ENCODE data around the gene CTXN3. TPM values are rescaled to one million over a fixed set of nuclear protein-coding genes. Genes with fewer than 3 reads are reported as not detected.

The CTXN3 gene
- total RNA-seq, 2 donors from 2014 or later: not detected

DNA sequence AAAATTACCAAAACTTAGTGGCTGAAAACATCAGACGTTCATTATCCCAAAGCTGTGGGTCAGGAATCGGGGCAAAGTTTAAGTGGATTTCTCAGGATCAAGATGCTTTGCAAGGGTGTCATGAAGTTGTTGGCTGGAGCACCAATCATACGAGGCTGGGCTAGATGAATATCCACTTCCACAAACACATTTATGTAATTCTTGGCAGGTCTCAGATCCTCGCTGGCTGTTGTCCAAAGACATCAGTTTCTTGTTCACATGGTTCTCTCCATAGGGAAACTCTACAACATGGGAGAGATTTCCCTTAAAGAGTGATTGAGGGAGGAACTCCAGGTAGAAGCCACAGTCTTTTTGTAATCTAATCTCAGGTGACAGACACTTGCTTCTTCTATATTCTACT is 34.1 kb downstream of the CTXN3 start:
- Mint-ChIP-seq H3K4me1 (peaks cover 7% of the 10 kb centered on the region), H3K4me3 (no peak overlapping the region), H3K9me3 (no peaks in the 10 kb centered on the region), H3K27ac (no peak overlapping the region), H3K27me3 (ENCODE audit: insufficient read depth) (no peaks in the 10 kb centered on the region), H3K36me3 (ENCODE audit: low read depth) (no peaks in the 10 kb centered on the region)
- H3K9me3 ChIP-seq (ENCODE audit: control insufficient read depth, low read length): no peaks in the 10 kb centered on the region
- no peak overlapping the region for H3K9ac ChIP-seq (ENCODE audit: extremely low read depth, low read length, poor library complexity, severe bottlenecking)
- no peaks in the 10 kb centered on the region for H3K27me3 ChIP-seq (ENCODE audit: control insufficient read depth, insufficient read depth, low read length, poor library complexity, severe bottlenecking)
- H3K27ac ChIP-seq (ENCODE audit: low read depth, low read length): no peak overlapping the region
- H3K4me1 ChIP-seq (ENCODE audit: control insufficient read depth, insufficient read depth, low read length): peaks cover 7% of the 10 kb centered on the region
- H3K36me3 ChIP-seq (ENCODE audit: control insufficient read depth, insufficient read depth, low read length): no peaks in the 10 kb centered on the region
- WGBS, 2 experiments (ENCODE audit: insufficient coverage in 1 of 2, insufficient read length in 1 of 2): 93 to 100% methylated on average over 2 to 4 of the region's 4 CpGs
- no peak for DNase-seq
- TF ChIP-seq, protein P1, sequence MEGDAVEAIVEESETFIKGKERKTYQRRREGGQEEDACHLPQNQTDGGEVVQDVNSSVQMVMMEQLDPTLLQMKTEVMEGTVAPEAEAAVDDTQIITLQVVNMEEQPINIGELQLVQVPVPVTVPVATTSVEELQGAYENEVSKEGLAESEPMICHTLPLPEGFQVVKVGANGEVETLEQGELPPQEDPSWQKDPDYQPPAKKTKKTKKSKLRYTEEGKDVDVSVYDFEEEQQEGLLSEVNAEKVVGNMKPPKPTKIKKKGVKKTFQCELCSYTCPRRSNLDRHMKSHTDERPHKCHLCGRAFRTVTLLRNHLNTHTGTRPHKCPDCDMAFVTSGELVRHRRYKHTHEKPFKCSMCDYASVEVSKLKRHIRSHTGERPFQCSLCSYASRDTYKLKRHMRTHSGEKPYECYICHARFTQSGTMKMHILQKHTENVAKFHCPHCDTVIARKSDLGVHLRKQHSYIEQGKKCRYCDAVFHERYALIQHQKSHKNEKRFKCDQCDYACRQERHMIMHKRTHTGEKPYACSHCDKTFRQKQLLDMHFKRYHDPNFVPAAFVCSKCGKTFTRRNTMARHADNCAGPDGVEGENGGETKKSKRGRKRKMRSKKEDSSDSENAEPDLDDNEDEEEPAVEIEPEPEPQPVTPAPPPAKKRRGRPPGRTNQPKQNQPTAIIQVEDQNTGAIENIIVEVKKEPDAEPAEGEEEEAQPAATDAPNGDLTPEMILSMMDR (conservative IDR thresholded peaks at IDR 0.05): no peak
- H3K4me3 ChIP-seq (ENCODE audit: low read length): no peak overlapping the region

GRCh38 chr5:127684726-127685467 is 36.0 kb downstream of the CTXN3 start:
- H3K9me3 Mint-ChIP-seq: no peaks in the 10 kb centered on the region
- no peak overlapping the region for H3K27ac ChIP-seq (ENCODE audit: low read depth, low read length)
- TF ChIP-seq, protein P1 (conservative IDR thresholded peaks at IDR 0.05): no peak
- H3K4me3 Mint-ChIP-seq: no peak overlapping the region
- DNase-seq: no peak
- H3K9ac ChIP-seq (ENCODE audit: extremely low read depth, low read length, poor library complexity, severe bottlenecking): no peak overlapping the region
- H3K36me3 ChIP-seq (ENCODE audit: control insufficient read depth, insufficient read depth, low read length): no peaks in the 10 kb centered on the region
- no peaks in the 10 kb centered on the region for H3K9me3 ChIP-seq (ENCODE audit: control insufficient read depth, low read length)
- H3K27me3 ChIP-seq (ENCODE audit: control insufficient read depth, insufficient read depth, low read length, poor library complexity, severe bottlenecking): no peaks in the 10 kb centered on the region
- WGBS, 2 experiments (ENCODE audit: insufficient coverage in 1 of 2, insufficient read length in 1 of 2): 91 to 93% methylated on average over 3 to 5 of the region's 6 CpGs
- no peak overlapping the region for H3K4me3 ChIP-seq (ENCODE audit: low read length)
- H3K4me1 Mint-ChIP-seq: peaks cover 7% of the 10 kb centered on the region
- peaks cover 7% of the 10 kb centered on the region for H3K4me1 ChIP-seq (ENCODE audit: control insufficient read depth, insufficient read depth, low read length)
- no peaks in the 10 kb centered on the region for H3K27me3 Mint-ChIP-seq (ENCODE audit: insufficient read depth)
- no peak overlapping the region for H3K27ac Mint-ChIP-seq
- no peaks in the 10 kb centered on the region for H3K36me3 Mint-ChIP-seq (ENCODE audit: low read depth)

GRCh38 chr5:127685662-127686061 is 36.8 kb downstream of the CTXN3 start:
- Histone ChIP-seq H3K9ac (ENCODE audit: extremely low read depth, low read length, poor library complexity, severe bottlenecking) (no peak overlapping the region), H3K27ac (ENCODE audit: low read depth, low read length) (no peak overlapping the region), H3K4me3 (ENCODE audit: low read length) (no peak overlapping the region), H3K9me3 (ENCODE audit: control insufficient read depth, low read length) (no peaks in the 10 kb centered on the region), H3K36me3 (ENCODE audit: control insufficient read depth, insufficient read depth, low read length) (no peaks in the 10 kb centered on the region), H3K27me3 (ENCODE audit: control insufficient read depth, insufficient read depth, low read length, poor library complexity, severe bottlenecking) (no peaks in the 10 kb centered on the region), H3K4me1 (ENCODE audit: control insufficient read depth, insufficient read depth, low read length) (peaks cover 7% of the 10 kb centered on the region)
- 89% methylated on average over 1 of the region's 2 CpGs; no CpG with 5 or more reads in 1 of the 2 experiments for WGBS, 2 experiments (ENCODE audit: insufficient coverage in 1 of 2, insufficient read length in 1 of 2)
- H3K36me3 Mint-ChIP-seq (ENCODE audit: low read depth): no peaks in the 10 kb centered on the region
- no peak overlapping the region for H3K27ac Mint-ChIP-seq
- DNase-seq: no peak
- no peaks in the 10 kb centered on the region for H3K27me3 Mint-ChIP-seq (ENCODE audit: insufficient read depth)
- no peaks in the 10 kb centered on the region for H3K9me3 Mint-ChIP-seq
- H3K4me3 Mint-ChIP-seq: no peak overlapping the region
- H3K4me1 Mint-ChIP-seq: peaks cover 7% of the 10 kb centered on the region
- TF ChIP-seq, protein P1 (conservative IDR thresholded peaks at IDR 0.05): no peak

All from endodermal cell (in vitro differentiated cells).